ENCODE data around the gene SNED1. TPM values are rescaled to one million over a fixed set of nuclear protein-coding genes. Genes with fewer than 3 reads are reported as not detected.

Gene SNED1
- total RNA-seq, 1 experiment from 2014 or later: not detected

DNA sequence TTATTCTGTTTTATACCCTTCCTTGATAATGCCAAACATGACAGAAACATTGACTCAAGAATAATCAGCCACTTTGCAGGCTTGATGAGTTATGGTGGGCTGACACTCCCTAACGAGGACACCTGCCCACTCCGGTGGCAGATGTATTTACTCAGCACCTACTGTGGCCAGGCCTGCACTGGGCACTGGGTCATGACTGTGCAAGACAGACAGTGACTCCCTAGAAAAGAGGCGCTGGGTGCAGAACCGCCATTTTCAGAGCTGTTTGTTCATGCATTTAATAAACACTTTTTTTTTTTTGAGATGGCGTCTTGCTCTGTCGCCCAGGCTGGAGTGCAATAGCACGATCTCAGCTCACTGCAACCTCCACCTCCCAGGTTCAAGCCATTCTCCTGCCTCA is 32.5 kb downstream of the SNED1 start:
- TF ChIP-seq CTCF (IDR thresholded peaks at IDR 0.05; ENCODE audit: insufficient read depth in 1 of 2, low read depth in 1 of 2, low read length in 1 of 2, severe bottlenecking in 1 of 2, unreplicated experiment in 1 of 2): no peak
- no TSS peak for BruUV-seq (replicated peaks)
- Histone ChIP-seq H3K36me3 (ENCODE audit: control insufficient read depth, insufficient read depth, low read length) (no peaks in the 10 kb centered on the region), H3K4me1 (no peaks in the 10 kb centered on the region), H3K4me3 (ENCODE audit: low read depth, low read length) (no peak overlapping the region), H3K9me3 (no peaks in the 10 kb centered on the region), H3K27me3 (replicated peaks; ENCODE audit: control insufficient read depth, insufficient read depth, low read length) (no peaks in the 10 kb centered on the region)
- no peaks in the 10 kb centered on the region for H3K4me1 Mint-ChIP-seq (ENCODE audit: low read depth, unreplicated experiment)
- no peaks in the 10 kb centered on the region for H3K36me3 Mint-ChIP-seq (ENCODE audit: insufficient read depth, unreplicated experiment)
- H3K27me3 Mint-ChIP-seq (ENCODE audit: insufficient read depth, unreplicated experiment): no peaks in the 10 kb centered on the region
- H3K9me3 Mint-ChIP-seq (ENCODE audit: unreplicated experiment): peaks cover 13% of the 10 kb centered on the region
- ChIA-PET CTCF (no interaction called here), POLR2A (no interaction called here)
- intact Hi-C loops (cut with micrococcal nuclease; ENCODE audit: unreplicated experiment): no loop called here
- no peak overlapping the region for H3K27ac Mint-ChIP-seq (ENCODE audit: unreplicated experiment)
- DNase-seq: no peak
- no peak overlapping the region for H3K4me3 Mint-ChIP-seq (ENCODE audit: unreplicated experiment)

DNA sequence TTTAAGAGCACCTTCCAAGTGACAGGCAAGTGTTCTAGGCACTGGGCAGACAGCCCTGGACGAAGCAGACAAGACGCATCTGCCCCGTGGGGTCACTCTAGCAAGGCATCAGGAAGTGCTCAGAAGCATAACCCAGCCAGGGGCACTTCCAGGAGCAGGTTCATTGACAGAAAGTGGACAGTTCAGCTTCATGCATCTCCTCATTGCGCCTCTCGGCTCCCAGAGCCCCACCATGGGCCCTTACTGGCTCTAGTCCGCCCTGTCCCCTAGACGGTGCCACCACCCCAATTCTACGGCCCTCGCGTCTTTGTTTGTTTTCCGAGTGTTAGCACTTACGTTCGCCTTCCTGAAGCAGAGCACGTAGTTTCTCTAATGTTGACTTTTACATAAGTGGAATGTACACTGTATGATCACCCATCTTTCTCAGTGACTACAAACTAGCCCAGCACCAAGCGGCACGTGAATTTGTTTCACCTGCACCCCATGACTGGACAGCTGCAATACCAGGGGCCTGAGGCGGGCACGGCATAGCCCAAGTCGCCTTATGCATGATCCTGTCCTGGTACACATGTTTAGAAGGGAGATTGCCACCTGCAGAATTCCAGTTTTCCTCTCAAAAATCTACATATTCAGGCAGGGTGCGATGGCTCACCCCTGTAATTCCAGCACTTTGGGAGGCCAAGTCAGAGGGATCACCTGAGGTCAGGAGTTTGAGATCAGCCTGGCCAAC is 33.2 kb downstream of the SNED1 start:
- Mint-ChIP-seq H3K27me3 (ENCODE audit: insufficient read depth, unreplicated experiment) (no peaks in the 10 kb centered on the region), H3K9me3 (ENCODE audit: unreplicated experiment) (peaks cover 6% of the 10 kb centered on the region), H3K4me3 (ENCODE audit: unreplicated experiment) (no peak overlapping the region), H3K4me1 (ENCODE audit: low read depth, unreplicated experiment) (no peaks in the 10 kb centered on the region), H3K27ac (ENCODE audit: unreplicated experiment) (no peak overlapping the region), H3K36me3 (ENCODE audit: insufficient read depth, unreplicated experiment) (no peaks in the 10 kb centered on the region)
- H3K4me1 ChIP-seq: no peaks in the 10 kb centered on the region
- POLR2A ChIA-PET: no interaction called here
- DNase-seq: no peak
- no TSS peak for BruUV-seq (replicated peaks)
- H3K4me3 ChIP-seq (ENCODE audit: low read depth, low read length): no peak overlapping the region
- H3K36me3 ChIP-seq (ENCODE audit: control insufficient read depth, insufficient read depth, low read length): no peaks in the 10 kb centered on the region
- TF ChIP-seq CTCF (IDR thresholded peaks at IDR 0.05; ENCODE audit: insufficient read depth in 1 of 2, low read depth in 1 of 2, low read length in 1 of 2, severe bottlenecking in 1 of 2, unreplicated experiment in 1 of 2): no peak
- intact Hi-C loops (cut with micrococcal nuclease; ENCODE audit: unreplicated experiment): no loop called here
- no peaks in the 10 kb centered on the region for H3K27me3 ChIP-seq (replicated peaks; ENCODE audit: control insufficient read depth, insufficient read depth, low read length)
- CTCF ChIA-PET: no interaction called here
- no peaks in the 10 kb centered on the region for H3K9me3 ChIP-seq

DNA sequence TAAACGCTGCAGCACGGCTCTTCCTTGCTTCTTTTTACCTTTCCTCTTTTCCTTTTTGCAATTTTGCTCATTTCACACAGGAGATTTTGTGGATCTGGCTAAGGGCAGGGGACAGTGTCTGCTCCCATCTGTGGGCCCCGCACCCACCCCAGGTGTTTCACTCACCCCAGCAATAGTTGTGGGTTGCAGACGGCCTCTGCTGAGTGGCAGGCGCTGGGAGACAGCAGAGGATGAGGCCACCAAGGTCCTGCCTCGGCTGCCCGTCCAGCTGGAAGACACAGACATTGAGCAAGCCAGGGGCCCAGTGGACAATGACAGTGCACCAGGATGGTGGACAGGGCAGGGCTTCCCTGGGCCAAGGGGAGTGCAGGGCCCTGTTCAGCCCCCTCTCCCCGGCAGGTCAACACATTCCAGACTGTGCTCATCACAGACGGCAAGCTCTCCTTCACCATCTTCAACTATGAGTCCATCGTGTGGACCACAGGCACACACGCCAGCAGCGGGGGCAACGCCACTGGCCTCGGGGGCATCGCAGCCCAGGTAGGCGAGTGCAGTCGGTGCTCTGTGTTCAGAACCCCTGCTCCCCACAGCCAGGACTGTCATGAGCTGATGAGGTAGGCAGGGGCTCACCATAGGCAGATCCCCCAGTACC is 35.0 kb downstream of the SNED1 start:
- no peaks in the 10 kb centered on the region for H3K4me1 Mint-ChIP-seq (ENCODE audit: low read depth, unreplicated experiment)
- BruUV-seq (replicated peaks): no TSS peak
- no peaks in the 10 kb centered on the region for H3K9me3 ChIP-seq
- no peak for DNase-seq
- H3K27me3 Mint-ChIP-seq (ENCODE audit: insufficient read depth, unreplicated experiment): no peaks in the 10 kb centered on the region
- H3K4me3 Mint-ChIP-seq (ENCODE audit: unreplicated experiment): no peak overlapping the region
- ChIA-PET CTCF (no interaction called here), POLR2A (no interaction called here)
- H3K9me3 Mint-ChIP-seq (ENCODE audit: unreplicated experiment): no peaks in the 10 kb centered on the region
- H3K4me1 ChIP-seq: no peaks in the 10 kb centered on the region
- no peak overlapping the region for H3K4me3 ChIP-seq (ENCODE audit: low read depth, low read length)
- intact Hi-C loops (cut with micrococcal nuclease; ENCODE audit: unreplicated experiment): no loop called here
- no peak for TF ChIP-seq CTCF (IDR thresholded peaks at IDR 0.05; ENCODE audit: insufficient read depth in 1 of 2, low read depth in 1 of 2, low read length in 1 of 2, severe bottlenecking in 1 of 2, unreplicated experiment in 1 of 2)
- no peaks in the 10 kb centered on the region for H3K36me3 Mint-ChIP-seq (ENCODE audit: insufficient read depth, unreplicated experiment)
- no peaks in the 10 kb centered on the region for H3K27me3 ChIP-seq (replicated peaks; ENCODE audit: control insufficient read depth, insufficient read depth, low read length)
- no peaks in the 10 kb centered on the region for H3K36me3 ChIP-seq (ENCODE audit: control insufficient read depth, insufficient read depth, low read length)
- H3K27ac Mint-ChIP-seq (ENCODE audit: unreplicated experiment): no peak overlapping the region
